SIG-M5 (cell line): ENCODE results near the gene KIF17.
"Not testable (repeated sequence)": the region's sequence is repeated elsewhere in the genome, so short reads cannot be mapped to it uniquely, and the experiment has no call there.

ENCODE experiments used
- DNase-seq: peaks from one replicate; lab custom pipeline; 2025; lab: John Stamatoyannopoulos, UW

Gene KIF17

DNA sequence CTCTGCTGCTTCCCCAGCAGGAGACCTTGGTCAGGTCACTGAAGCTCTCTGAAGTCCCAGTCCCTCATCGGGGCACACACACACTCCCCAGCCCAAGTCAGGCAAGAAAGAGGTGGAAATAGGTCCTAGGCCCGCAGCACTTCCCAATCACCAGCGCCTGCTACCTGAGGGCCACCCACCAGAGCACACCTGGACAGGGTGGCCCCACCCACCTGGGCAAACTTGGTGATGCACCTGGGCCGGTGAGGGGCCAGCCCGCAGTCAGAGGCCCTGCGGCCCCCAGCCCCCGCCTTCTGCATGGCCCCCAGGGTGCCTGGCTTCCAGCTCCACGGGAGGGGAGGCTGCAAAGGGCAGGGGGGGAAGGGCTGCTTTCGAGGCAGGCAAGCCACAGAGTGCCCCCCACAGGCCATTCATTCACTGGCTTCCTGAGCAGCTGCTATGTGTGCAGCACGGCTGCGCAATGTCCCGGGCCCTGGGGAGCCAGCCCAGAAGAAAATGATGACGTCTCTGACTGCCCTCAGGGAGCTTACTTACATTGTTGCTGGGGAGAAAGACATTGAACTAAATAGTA is 10.0 kb upstream of the KIF17 start:
- no peak for DNase-seq

GRCh38 chr1:20726932-20727745 is 9.3 kb upstream of the KIF17 start:
- no peak for DNase-seq

DNA sequence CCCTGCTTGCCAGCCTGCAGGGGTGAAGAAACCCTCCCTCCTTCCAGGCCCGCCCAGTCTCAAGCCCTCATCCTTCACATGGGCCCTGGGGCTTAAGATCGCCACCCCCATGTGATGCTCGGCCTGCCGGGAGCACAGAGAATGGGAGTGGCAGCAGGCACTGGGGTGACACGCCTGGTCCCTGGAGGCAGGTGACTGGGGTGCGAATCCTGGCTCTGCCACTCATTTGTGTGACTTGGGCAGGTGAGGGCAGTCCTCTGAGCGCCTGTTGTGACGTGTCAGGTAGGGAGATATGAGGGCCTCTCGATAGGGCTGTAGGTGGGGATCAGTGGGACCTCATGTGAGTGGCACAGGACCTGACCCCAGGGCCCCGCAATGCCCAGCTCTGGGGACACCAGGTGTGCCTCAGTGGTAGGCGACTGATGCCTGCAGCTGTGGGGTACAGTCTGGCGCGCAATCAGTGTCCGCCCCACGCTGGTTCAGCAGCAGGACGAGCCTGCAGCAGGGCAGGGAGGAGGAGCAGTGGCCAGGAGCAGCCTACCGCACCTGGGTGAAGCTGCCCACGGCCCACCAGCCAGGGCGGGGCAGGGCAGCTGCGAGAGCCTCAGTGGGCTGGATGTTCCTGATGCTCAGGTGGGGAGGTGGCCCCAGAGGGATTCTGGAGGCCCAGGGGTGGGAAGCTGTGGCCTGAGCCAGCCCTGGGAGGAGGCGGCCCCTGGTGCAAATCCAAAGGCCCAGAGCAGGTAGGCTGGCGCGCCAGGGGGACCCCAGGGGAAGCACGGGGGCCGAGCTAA is 8.5 kb upstream of the KIF17 start:
- DNase-seq, result no peak

- no peak for DNase-seq
These were observed 7.6 kb upstream of the KIF17 start for GRCh38 chr1:20725189-20726117.

GRCh38 chr1:20724364-20725188 is 6.8 kb upstream of the KIF17 start:
- no peak for DNase-seq

GRCh38 chr1:20723537-20724363 is 5.9 kb upstream of the KIF17 start:
- DNase-seq, result no peak

GRCh38 chr1:20723159-20723536 is 5.3 kb upstream of the KIF17 start:
- no peak for DNase-seq

DNA sequence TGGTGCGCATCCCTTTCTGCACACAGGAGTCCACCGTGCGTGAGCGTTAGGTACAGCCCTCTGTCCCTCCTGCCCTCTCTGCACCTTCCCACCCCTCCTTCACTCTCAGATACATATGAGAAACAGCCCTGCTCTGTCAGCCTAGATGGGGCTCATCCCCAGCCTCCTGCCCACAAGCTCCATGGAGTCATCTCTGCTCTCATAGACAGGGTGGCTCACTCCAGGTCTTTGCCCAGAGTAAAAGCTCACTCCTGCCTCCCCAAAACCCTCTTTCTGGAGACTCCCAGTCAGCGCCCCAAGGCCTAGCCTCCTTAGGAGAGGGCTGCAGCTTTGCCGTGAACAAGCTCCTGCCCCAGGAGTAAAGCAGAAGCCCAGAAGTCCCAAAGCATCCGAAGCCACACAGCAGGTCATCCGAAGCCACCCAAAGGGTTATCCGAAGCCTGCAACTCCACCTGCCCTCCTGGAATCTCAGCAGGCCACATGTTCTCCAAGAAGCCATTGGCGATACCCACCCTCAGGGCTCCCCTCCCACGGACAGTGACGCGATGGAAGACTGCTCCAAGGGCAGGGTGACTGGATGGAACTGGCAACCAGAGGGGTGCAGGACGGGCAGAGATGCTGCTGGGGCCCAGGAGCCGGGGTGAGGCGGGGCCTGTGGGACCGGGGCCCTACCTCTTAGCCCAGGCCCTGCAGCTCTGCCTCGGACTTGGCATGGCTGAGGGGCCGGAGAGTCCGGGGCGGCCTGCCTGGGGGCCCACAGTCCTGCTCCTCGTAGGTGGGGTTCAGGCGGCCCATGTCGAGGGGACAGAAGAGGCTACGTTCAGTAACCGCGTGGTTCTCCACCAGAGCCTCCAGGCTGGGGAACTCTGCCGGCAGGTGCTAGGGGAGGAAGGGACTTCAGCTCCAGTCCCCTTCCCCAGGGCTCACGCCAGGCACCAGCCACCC is 3.6 kb upstream of the KIF17 start:
- no peak for DNase-seq

DNA sequence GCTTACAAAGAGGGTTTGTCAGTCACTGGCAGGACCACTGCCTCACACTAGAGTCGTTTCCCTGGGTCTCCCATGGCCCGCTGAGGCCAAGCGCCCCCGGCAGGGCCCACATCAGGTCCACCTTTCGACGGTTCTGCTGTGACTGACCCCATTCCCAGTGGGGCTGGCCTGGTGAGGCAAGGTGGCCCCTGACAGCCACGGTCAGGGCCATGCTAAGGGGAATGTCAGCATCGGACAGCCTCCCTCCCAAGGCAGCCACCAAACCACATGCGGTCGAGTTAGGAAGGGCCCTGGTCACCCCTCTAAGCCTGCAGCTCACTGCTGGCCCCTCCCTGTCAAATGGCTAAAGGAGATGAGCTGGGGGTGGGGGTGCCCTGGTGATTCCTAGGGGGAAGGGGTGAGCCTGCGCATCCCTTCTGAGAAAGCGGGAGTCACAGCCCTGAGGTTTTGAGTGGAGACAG is 2.9 kb upstream of the KIF17 start:
- no peak for DNase-seq

- no peak for DNase-seq
These were observed 2.2 kb upstream of the KIF17 start for GRCh38 chr1:20719871-20720620.

DNA sequence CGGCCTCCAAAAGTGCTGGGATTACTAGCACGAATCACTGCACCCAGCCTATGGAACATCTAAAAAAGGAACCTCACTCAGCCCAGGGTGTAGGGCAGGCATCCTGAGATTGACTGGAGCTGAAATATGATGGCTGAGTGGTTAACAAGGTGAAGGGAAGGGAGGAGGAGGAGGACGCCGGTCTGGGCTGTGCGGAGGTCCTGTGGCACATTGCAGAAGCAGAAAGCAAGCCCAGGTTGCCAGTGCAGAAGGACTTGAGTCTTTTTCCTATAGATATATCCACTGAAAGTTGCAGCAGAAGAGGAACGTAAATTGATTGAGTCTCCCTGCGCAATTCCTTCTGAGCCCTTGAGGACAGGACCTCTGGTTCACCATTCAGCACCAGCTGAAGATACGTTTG is 1.5 kb upstream of the KIF17 start:
- no peak for DNase-seq

DNA sequence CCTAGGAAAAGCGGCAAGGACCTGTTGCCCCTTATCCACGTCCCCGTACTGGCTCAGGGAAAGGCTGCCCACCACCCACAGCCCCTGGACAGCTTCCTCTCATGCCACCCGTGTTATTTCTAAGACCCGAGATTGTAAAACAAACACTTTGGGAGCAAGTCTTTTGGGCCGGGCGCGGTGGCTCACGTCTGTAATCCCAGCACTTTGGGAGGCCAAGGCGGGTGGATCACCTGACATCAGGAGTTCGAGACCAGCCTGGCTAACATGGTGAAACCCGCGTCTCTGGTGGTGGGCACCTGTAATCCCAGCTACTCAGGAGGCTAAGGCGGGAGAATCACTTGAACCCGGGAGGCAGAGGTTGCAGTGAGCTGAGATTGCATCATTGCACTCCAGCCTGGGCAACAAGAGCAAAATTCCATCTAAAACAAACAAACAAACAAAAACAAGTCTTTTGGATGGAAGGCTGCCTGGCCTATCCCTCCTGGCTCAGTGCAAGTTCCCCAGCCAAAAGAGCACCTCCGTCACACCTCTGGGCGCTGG is 606 bp upstream of the KIF17 start:
- DNase-seq, result not testable (repeated sequence)

- no peak for DNase-seq
These were observed 1.6 kb downstream of the KIF17 start for GRCh38 chr1:20716232-20716631.

DNA sequence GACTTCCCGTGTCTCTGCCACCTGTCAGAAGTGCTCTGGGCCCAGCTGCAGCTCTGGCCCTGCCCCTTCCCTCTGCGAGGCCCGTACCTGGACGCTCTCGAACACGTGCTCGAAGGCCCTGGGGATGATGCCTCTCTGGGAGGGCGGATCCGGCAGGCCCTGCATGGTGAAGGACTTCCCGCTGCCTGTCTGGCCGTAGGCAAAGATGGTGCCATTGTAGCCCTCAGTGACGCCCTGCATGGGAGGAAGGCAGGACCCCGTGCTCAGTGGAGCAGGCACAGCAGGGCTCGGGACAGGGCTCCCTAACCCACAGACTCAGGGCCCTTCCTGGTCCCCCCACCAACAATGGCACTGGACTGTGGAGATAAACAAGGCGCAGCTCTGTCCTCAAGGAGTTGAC is 2.4 kb downstream of the KIF17 start:
- no peak for DNase-seq

- no peak for DNase-seq
These were observed 4.4 kb downstream of the KIF17 start for GRCh38 chr1:20713440-20713839.

DNA sequence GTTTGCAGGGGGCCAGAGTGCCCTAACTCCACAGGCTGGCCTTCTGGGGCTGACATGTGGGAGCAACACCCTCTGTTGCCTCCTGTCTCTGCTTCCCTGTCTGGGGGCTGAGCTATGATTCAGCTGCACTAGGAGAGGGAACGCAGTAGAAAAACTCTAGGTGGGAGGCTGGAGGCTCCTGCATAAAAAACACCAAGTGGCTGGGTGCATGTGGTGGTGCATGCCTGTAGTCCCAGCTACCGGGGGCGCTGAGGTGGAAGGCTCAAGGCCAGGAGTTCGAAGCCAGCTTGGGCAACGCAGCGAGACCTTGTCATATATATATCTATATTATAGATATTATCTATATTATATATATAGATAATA is 5.6 kb downstream of the KIF17 start:
- no peak for DNase-seq

DNA sequence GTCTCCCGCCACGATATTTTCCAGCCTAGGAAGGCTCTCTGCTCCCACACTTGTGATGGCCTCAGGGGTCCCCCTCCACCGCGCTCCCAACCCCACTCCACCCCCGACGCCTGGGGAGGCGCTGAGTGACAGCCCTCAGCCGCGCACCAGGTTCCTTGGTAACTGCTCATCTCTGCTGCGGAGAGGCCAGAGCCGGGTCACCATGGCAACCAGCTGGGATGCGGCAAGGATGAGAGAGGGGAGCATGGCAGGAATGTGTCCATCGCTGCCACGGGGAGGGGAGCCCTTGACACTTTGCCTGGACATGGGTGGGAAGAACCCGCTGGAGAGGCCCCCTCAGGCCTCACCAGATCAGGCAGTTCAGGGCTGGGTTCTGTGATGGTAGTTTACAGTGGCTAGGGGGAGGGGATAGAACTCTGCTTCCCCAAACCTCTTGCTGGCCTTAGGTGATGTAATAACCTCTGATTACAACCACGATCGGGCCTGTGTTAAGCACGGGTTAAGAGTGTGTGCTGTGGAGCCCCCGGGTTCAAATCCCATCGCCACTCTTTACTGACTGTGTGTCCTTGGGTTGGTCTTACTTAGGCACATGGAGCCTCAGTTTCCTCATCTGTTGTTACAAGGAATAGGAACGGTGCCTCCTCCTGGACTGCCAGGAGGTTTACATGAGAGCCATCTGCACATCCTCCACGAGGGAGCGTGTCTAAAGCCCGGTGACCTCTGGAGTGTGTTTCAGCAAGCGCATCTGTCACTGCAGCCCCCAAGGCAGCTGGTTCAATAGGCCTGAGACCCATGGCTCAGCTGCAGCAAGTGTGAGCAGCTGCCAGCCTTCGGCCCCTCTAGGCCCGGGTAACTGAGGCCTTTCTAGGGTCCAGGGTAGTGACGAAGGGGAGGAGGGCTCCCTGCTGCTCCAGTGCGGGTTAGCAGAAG is 6.3 kb downstream of the KIF17 start:
- DNase-seq, result no peak
